ENCODE results near the gene LDLRAP1. TPM values are rescaled to one million over a fixed set of nuclear protein-coding genes. Genes with fewer than 3 reads are reported as not detected.

LDLRAP1 gene
- total and polyA plus RNA-seq, 9 of the 15 experiments (the other 6 are each of a cell fraction or from before 2014, with no cell fraction given) = 0.56 to 29.6 (median 16.2) TPM

DNA sequence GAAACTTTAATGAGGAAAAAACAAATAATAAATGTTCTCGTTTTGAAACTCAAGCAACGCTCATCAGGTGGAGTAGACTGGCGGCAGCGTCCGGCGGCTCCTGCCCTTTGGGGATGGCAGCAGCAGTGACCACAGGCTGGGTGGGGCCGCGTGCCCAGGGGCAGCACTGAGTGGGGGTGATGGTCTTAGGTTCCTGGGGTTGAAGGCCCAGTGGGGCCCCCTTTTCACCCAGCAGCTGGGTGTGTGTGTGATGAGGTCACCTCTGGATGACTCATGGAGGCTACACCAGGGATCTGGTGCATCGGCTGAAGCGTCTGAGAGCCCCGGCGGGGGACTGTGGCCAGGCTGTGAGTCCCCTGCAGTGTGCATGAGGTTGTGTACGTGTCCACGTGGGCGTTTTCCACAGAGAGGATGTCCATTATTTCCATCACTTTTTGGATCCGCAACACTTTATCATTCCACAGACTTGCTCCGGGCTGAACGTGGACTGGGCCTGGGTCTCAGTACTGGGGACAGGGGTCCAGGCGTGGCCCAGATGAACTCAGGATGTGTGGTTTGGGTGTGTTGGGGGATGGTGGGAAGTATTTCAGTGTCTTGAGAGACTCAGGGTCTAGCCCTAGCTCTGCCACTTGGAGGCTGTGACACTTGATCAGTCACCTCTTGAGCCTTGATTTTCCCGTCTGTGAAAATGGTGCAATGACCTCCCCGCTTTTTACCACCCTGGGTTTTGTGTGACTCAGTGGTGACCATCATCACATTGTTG is 25.6 kb downstream of the LDLRAP1 start (continued):
- peak; percentile 44 for TF ChIP-seq VEZF1 (CRISPR knock-in tag; IDR thresholded peaks at IDR 0.05)
- TF ChIP-seq PHB2 (IDR thresholded peaks at IDR 0.05; ENCODE audit: low read depth) = no peak
- TF ChIP-seq ZFX (CRISPR knock-in tag; IDR thresholded peaks at IDR 0.05) = peak; percentile 49
- TF ChIP-seq, protein P1, sequence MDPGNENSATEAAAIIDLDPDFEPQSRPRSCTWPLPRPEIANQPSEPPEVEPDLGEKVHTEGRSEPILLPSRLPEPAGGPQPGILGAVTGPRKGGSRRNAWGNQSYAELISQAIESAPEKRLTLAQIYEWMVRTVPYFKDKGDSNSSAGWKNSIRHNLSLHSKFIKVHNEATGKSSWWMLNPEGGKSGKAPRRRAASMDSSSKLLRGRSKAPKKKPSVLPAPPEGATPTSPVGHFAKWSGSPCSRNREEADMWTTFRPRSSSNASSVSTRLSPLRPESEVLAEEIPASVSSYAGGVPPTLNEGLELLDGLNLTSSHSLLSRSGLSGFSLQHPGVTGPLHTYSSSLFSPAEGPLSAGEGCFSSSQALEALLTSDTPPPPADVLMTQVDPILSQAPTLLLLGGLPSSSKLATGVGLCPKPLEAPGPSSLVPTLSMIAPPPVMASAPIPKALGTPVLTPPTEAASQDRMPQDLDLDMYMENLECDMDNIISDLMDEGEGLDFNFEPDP (CRISPR knock-in tag; IDR thresholded peaks at IDR 0.05) = no peak
- TF ChIP-seq EP400 (IDR thresholded peaks at IDR 0.05) = no peak
- peak; percentile 32 for TF ChIP-seq RBBP5 (IDR thresholded peaks at IDR 0.05; ENCODE audit: borderline replicate concordance, insufficient read depth, low read length, poor library complexity, severe bottlenecking)
- TF ChIP-seq SMAD3 (CRISPR knock-in tag; conservative IDR thresholded peaks at IDR 0.05) = no peak
- no peak for TF ChIP-seq ZSCAN29 (IDR thresholded peaks at IDR 0.05)
- no peak for TF ChIP-seq ZBTB43 (CRISPR knock-in tag; IDR thresholded peaks at IDR 0.05)
- TF ChIP-seq, protein P2, sequence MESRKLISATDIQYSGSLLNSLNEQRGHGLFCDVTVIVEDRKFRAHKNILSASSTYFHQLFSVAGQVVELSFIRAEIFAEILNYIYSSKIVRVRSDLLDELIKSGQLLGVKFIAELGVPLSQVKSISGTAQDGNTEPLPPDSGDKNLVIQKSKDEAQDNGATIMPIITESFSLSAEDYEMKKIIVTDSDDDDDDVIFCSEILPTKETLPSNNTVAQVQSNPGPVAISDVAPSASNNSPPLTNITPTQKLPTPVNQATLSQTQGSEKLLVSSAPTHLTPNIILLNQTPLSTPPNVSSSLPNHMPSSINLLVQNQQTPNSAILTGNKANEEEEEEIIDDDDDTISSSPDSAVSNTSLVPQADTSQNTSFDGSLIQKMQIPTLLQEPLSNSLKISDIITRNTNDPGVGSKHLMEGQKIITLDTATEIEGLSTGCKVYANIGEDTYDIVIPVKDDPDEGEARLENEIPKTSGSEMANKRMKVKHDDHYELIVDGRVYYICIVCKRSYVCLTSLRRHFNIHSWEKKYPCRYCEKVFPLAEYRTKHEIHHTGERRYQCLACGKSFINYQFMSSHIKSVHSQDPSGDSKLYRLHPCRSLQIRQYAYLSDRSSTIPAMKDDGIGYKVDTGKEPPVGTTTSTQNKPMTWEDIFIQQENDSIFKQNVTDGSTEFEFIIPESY (CRISPR knock-in tag; IDR thresholded peaks at IDR 0.05) = no peak
- TF ChIP-seq ZBTB8A (IDR thresholded peaks at IDR 0.05; ENCODE audit: partially characterized antibody) = no peak
- no peak for TF ChIP-seq MLLT1 (IDR thresholded peaks at IDR 0.05)
- peak; percentile 15; the same call in 1 of the 2 replicates for TF ChIP-seq L3MBTL2 (IDR thresholded peaks at IDR 0.05)

Measured in K562 (cell line).